ENCODE measurements around the gene IL13RA1. TPM values are rescaled to one million over a fixed set of nuclear protein-coding genes. Genes with fewer than 3 reads are reported as not detected.
A peak's percentile ranks its signal among the peaks of the same experiment; 100 is the strongest.

Gene IL13RA1
- 10 to 100 TPM; 44.1 to 69.6 (median 56.7) TPM for total RNA-seq

DNA sequence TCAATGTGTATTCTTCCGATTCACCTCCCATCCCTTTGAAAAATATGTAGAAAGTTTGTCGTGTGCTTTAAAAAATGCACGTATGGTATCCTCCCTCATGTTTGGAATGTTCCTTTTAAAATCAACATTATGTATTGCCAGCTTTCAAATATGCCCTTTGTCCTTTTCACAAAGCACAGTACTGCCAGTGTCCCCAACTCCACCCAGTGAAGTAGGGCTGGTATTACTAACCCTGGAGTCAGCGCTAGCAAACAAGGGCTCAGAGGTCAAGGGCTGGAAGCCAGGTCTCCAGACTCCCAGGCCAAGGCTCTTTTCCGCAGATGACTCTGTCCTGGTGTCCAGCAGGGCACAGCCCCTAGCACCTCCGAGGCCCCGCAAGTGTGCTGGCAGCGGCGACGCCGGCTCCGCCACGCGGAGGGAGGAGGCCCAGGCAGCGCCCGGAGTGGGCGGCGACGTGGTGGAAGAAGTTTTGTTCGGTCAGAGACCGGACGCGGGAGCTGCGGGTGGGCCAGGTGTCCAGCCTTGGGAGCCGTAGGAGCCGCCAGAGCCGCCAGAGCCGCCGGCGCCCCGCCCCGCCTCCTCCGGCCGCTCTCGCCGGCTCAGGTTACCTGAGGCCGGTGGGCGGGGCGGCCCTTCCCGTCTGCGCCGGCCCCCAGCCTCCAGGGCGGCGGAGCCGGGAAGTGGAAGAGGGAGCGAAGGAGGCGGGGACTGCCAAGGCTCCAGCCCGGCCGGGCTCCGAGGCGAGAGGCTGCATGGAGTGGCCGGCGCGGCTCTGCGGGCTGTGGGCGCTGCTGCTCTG lies at the start of gene IL13RA1:
Gene IL13RA1 (plus strand): TSS at position 720 of the 799 bp plus-strand sequence. CDS start 33 bp downstream, at position 753.
- intact Hi-C loops (cut with DNase I): no loop called here
- Histone ChIP-seq H3K4me1 (peaks cover 0 to 79% (median 19%) of the 10 kb centered on the region in 3 donors), H3K9me3 (no peaks in the 10 kb centered on the region), H3K4me3 (peak within 1 kb of the TSS; percentile 58 to 81 (median 80)), H3K27ac (peak within 1 kb of the TSS; percentile 86 to 97 (median 95)), H3K27me3 (no peaks in the 10 kb centered on the region), H3K36me3 (no peaks in the 10 kb centered on the region)
- WGBS, 2 donors: 46 to 61% methylated on average over 3 to 20 of the region's 56 CpGs
- no peak for DNase-seq
- TF ChIP-seq POLR2A (IDR thresholded peaks at IDR 0.05): peak in 2 of 4 donors; percentile 77 to 79
- TF ChIP-seq, protein P1, sequence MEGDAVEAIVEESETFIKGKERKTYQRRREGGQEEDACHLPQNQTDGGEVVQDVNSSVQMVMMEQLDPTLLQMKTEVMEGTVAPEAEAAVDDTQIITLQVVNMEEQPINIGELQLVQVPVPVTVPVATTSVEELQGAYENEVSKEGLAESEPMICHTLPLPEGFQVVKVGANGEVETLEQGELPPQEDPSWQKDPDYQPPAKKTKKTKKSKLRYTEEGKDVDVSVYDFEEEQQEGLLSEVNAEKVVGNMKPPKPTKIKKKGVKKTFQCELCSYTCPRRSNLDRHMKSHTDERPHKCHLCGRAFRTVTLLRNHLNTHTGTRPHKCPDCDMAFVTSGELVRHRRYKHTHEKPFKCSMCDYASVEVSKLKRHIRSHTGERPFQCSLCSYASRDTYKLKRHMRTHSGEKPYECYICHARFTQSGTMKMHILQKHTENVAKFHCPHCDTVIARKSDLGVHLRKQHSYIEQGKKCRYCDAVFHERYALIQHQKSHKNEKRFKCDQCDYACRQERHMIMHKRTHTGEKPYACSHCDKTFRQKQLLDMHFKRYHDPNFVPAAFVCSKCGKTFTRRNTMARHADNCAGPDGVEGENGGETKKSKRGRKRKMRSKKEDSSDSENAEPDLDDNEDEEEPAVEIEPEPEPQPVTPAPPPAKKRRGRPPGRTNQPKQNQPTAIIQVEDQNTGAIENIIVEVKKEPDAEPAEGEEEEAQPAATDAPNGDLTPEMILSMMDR (IDR thresholded peaks at IDR 0.05): no peak

DNA sequence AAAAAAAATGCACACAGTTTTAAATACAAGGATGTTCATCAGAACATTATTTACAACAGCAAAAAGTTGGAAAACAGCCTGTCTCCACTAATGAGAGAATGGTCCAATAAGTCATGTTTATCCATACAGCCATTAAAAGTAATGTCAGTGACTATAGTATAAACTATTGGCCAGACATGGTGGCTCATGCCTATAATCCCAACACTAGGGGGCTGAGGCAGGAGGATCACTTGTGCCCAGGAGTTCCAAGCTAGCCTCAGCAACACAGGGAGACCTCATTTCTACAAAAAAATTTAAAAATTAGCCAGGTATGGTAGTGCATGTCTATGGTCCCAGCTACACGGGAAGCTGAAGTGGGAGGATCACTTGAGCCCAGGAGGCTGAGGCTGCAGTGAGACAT lies 48.1 kb upstream of the IL13RA1 start:
- WGBS, 2 donors: 69% methylated on average over 1 of the region's 1 CpG; no CpG with 5 or more reads in 1 of the 2 donors

DNA sequence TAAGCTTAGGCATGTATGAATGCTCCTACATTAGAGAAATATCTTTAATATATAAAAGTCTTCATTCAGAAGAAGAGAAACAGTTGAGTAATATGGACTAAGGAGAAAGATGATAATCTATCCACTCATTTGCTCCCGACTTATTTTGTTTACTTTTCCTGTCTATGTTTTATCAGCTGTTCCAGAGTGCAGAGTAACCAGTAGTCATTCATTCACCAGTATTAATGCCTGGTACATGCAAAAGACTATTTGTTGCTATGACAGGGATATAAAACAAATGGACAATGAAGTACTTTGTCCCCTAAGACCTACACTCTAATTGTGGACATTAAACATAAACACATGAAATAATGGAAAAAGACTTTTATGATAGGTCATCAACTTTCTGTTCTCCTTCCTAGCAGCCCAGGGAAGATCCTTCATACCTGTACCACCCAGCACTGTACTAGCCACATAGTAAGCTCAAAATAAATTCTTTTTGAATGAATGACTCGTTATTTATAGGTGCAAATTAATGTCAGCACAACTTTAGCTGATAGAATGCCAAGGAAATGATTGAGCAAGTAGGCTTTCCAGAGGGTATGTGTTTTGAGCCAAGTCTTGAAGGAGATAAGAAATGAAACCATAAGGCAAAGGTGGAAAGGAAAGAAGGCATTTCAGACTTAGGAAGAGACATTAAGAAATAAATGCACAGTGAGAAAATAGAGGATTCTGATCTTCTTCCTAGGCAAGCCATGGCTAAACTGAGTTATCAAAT lies 45.0 kb upstream of the IL13RA1 start:
- 34 to 36% methylated on average over 2 of the region's 2 CpGs for WGBS, 2 donors
- intact Hi-C loops (cut with DNase I): no loop called here

More for the DNA sequence above, 48.1 kb upstream of the IL13RA1 start:
- Histone ChIP-seq H3K27ac (no peak overlapping the region), H3K9me3 (no peaks in the 10 kb centered on the region), H3K4me3 (no peak overlapping the region), H3K27me3 (no peaks in the 10 kb centered on the region), H3K4me1 (peaks cover 0 to 16% (median 0%) of the 10 kb centered on the region in 3 donors), H3K36me3 (peaks cover 0 to 8% (median 0%) of the 10 kb centered on the region in 3 donors)
- TF ChIP-seq POLR2A (IDR thresholded peaks at IDR 0.05): no peak
- TF ChIP-seq, protein P1 (IDR thresholded peaks at IDR 0.05): no peak
- no peak for DNase-seq
- intact Hi-C loops (cut with DNase I): no loop called here

DNA sequence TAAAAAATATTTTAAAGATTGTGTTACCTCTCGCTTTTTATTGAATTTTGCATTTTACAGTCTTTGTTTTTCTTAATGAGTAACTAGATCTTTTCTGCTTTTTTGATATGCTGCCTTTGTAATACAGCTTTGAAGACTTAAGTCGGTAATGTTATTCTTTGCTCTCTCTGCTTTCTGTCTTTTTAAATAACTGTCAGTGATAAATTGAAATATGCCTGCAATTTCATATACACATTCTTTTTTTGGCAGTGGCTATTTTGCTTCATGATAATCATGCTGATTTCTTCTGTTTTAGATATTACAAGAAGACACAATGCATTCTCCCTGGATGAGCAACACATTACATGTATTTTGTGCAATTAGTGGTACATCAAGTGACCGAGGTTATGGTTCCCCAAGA lies 42.0 kb upstream of the IL13RA1 start:
- intact Hi-C loops (cut with DNase I): no loop called here
- peaks cover 0 to 16% (median 0%) of the 10 kb centered on the region in 3 donors for H3K4me1 ChIP-seq
- H3K36me3 ChIP-seq: no peaks in the 10 kb centered on the region
- H3K27ac ChIP-seq: no peak overlapping the region
- H3K9me3 ChIP-seq: no peaks in the 10 kb centered on the region
- no peak for TF ChIP-seq POLR2A (IDR thresholded peaks at IDR 0.05)
- TF ChIP-seq, protein P1 (IDR thresholded peaks at IDR 0.05): no peak
- WGBS, 2 donors: 69 to 87% methylated on average over 3 of the region's 3 CpGs
- H3K27me3 ChIP-seq: no peaks in the 10 kb centered on the region
- no peak for DNase-seq
- H3K4me3 ChIP-seq: no peak overlapping the region

More for the DNA sequence above, 45.0 kb upstream of the IL13RA1 start:
- TF ChIP-seq, protein P1 (IDR thresholded peaks at IDR 0.05): no peak
- no peak for TF ChIP-seq POLR2A (IDR thresholded peaks at IDR 0.05)
- Histone ChIP-seq H3K4me1 (peaks cover 0 to 16% (median 0%) of the 10 kb centered on the region in 3 donors), H3K27ac (peak overlapping the region in 1 of 4 donors; percentile 4), H3K36me3 (no peaks in the 10 kb centered on the region), H3K9me3 (no peaks in the 10 kb centered on the region), H3K4me3 (no peak overlapping the region), H3K27me3 (no peaks in the 10 kb centered on the region)
- no peak for DNase-seq

DNA sequence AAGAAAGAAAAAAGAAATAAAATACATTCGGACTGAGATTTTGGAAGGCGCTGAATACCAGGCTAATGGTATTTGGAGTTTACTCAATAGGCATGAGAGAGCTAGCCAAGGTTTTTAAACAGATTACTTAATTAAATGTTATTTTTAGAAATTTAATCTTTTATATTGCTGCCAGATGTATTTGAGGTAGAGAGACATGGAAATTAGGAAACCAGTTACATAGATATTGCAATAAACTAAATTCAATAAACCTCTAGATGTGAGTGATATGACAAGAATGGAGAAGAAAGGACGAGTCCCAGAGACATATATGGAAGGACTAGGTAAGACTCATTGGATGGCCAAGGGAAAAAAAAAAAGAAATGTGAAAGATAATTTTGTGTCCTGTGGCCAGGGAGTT lies 38.5 kb upstream of the IL13RA1 start:
- peaks cover 0 to 4% (median 0%) of the 10 kb centered on the region in 3 donors for H3K4me1 ChIP-seq

More for the DNA sequence above, 38.5 kb upstream of the IL13RA1 start:
- 68 to 93% methylated on average over 3 of the region's 3 CpGs for WGBS, 2 donors
- H3K4me3 ChIP-seq: no peak overlapping the region
- H3K27ac ChIP-seq: no peak overlapping the region
- DNase-seq: no peak
- no peaks in the 10 kb centered on the region for H3K27me3 ChIP-seq
- no peaks in the 10 kb centered on the region for H3K9me3 ChIP-seq
- H3K36me3 ChIP-seq: no peaks in the 10 kb centered on the region
- intact Hi-C loops (cut with DNase I): no loop called here
- no peak for TF ChIP-seq POLR2A (IDR thresholded peaks at IDR 0.05)
- TF ChIP-seq, protein P1 (IDR thresholded peaks at IDR 0.05): no peak
